BJ (cell line): ENCODE results near the gene DR1. TPM values are rescaled to one million over a fixed set of nuclear protein-coding genes. Genes with fewer than 3 reads are reported as not detected.

Source experiments
- CTCF ChIA-PET: fragments of 350-600 bp; formaldehyde crosslinking; extraction: SDS; loops from one replicate; lab custom pipeline; 2021; ENCODE audit warnings: antibody characterized with exemption, inconsistent platforms; lab: Yijun Ruan, JAX
- POLR2A ChIA-PET: fragments of 300-600 bp; sonication (Branson Sonifier 250); formaldehyde crosslinking; extraction: SDS; loops from one replicate; lab custom pipeline; 2021; ENCODE audit warnings: antibody characterized with exemption; lab: Charles Lee
- DNase-seq: peaks from one replicate; pipeline ENCODE4 v3.0.0-alpha.2; 2011; ENCODE audit warnings: low read depth
- H3K27me3 ChIP-seq: 2 replicates; pipeline ENCODE4 v1.6.0; 2011; ENCODE audit warnings: low read length; ENCODE audit not compliant: control insufficient read depth, insufficient read depth
- H3K36me3 ChIP-seq: 2 replicates; pipeline ENCODE4 v1.5.1; 2011; ENCODE audit warnings: low read length; ENCODE audit not compliant: control insufficient read depth, insufficient read depth
- H3K4me3 ChIP-seq: 2 replicates; pipeline ENCODE4 v1.5.1; 2011; ENCODE audit warnings: low read depth, mild to moderate bottlenecking, control low read depth, low read length
- polyA plus RNA-seq: library from polyadenylated mRNA; depleted of rRNA; stranded (reverse); fragments of >200 nt; gene quantifications from 2 replicates; pipeline ENCODE4 v1.2.3, GENCODE V29; 2011; rRNA removed
- small RNA-seq: library from RNA; depleted of rRNA; stranded (forward); fragments of <200 nt; gene quantifications from one replicate; pipeline ENCODE3, GENCODE V24; 2012; ENCODE audit warnings: low replicate concordance, low read depth; ENCODE audit not compliant: insufficient read length
- TF ChIP-seq, protein P1 (sequence below): IDR thresholded peaks from 2 replicates; pipeline ENCODE4 v1.5.1; 2011; ENCODE audit warnings: low read depth, mild to moderate bottlenecking, control low read depth, inconsistent platforms, low read length, moderate library complexity; ENCODE audit not compliant: insufficient read depth

The DR1 gene
- polyA plus RNA-seq, 1 experiment: 23.3 TPM

DNA sequence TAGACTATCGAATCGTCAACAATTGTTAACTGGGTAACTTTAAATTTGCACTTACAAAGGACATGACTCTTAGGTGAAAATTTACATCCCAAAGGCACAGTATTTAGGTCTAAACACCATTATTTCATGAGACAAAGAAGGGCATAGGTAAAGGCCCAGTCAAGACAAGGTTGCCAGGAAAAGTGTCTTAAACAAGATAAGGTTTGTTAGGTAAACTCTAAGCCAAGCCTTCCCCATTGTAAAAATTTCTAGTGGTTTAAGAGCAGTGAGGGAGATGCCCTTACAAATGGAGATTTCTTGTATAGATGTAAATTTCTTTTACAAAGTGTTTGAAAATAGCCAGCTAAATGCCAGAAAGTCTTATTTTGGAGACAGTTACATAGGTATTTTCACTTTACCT is 65.3 kb downstream of the DR1 start:
- no peak for DNase-seq
- Histone ChIP-seq H3K27me3 (no peaks in the 10 kb centered on the region), H3K4me3 (no peak overlapping the region), H3K36me3 (no peaks in the 10 kb centered on the region)
- ChIA-PET POLR2A (no interaction called here), CTCF (interaction anchor here (1.1 kb wide), 1 partner anchor 26 kb away, joined by 3 read pairs; no protein-coding TSS in a partner anchor)
- TF ChIP-seq, protein P1, sequence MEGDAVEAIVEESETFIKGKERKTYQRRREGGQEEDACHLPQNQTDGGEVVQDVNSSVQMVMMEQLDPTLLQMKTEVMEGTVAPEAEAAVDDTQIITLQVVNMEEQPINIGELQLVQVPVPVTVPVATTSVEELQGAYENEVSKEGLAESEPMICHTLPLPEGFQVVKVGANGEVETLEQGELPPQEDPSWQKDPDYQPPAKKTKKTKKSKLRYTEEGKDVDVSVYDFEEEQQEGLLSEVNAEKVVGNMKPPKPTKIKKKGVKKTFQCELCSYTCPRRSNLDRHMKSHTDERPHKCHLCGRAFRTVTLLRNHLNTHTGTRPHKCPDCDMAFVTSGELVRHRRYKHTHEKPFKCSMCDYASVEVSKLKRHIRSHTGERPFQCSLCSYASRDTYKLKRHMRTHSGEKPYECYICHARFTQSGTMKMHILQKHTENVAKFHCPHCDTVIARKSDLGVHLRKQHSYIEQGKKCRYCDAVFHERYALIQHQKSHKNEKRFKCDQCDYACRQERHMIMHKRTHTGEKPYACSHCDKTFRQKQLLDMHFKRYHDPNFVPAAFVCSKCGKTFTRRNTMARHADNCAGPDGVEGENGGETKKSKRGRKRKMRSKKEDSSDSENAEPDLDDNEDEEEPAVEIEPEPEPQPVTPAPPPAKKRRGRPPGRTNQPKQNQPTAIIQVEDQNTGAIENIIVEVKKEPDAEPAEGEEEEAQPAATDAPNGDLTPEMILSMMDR: no peak

DNA sequence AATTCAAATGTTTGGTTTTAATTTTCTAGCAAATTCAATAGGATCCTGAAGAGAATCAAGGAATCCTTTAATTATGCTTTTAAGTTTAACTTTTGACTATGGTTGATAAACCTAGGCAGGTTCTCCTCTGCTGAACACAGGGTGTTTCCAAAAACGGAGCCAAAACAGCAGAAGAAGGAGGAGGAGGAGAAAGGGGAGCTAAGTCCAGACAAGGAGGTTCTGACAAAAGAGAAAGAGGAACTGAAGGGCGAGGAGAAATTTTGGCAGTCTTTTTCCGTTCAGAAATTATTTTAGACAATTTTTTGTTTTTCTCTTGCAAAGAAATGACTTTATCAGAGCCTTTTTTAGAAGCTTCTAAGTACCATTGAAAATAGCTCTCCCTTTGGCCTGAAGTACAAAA is 69.0 kb downstream of the DR1 start:
- TF ChIP-seq, protein P1: no peak
- no peak for DNase-seq
- ChIA-PET POLR2A (no interaction called here), CTCF (interaction anchor here (0.9 to 1.8 kb wide), 2 partner anchors 19 to 110 kb away, joined by 3 to 4 read pairs; no protein-coding TSS in a partner anchor)
- Histone ChIP-seq H3K4me3 (no peak overlapping the region), H3K27me3 (no peaks in the 10 kb centered on the region), H3K36me3 (no peaks in the 10 kb centered on the region)

DNA sequence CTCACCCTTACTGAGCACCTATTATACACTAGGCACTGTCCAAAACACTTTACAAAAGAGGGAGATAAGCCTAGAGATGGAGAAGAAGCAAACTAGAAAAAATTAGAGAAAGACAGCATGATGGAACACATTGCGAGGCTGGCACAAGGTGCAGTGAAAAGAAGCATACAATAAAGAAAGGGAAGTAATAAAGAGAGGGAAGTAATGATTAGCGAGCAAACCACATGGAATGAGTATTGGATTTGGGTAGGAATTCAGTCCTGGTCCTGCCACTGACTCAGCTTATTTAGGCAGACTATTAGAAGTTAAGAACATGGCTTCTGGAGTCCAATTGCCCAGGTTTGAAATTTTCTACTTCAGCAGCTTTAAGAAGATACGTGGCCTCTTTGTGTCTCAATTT is 69.6 kb downstream of the DR1 start:
- TF ChIP-seq, protein P1: no peak

GRCh38 chr1:93416183-93416582 is 70.5 kb downstream of the DR1 start:
- POLR2A ChIA-PET: no interaction called here
- DNase-seq: no peak
- no peaks in the 10 kb centered on the region for H3K27me3 ChIP-seq
- no peak overlapping the region for H3K4me3 ChIP-seq
- CTCF ChIA-PET: interaction anchor here (1.8 kb wide), 1 partner anchor 18 kb away, joined by 4 read pairs; no protein-coding TSS in a partner anchor
- TF ChIP-seq, protein P1: no peak
- no peaks in the 10 kb centered on the region for H3K36me3 ChIP-seq

More for the DNA sequence above, 69.6 kb downstream of the DR1 start:
- no peaks in the 10 kb centered on the region for H3K36me3 ChIP-seq
- no peak overlapping the region for H3K4me3 ChIP-seq
- ChIA-PET POLR2A (no interaction called here), CTCF (interaction anchor here (0.9 to 1.8 kb wide), 2 partner anchors 19 to 110 kb away, joined by 3 to 4 read pairs; no protein-coding TSS in a partner anchor)
- no peaks in the 10 kb centered on the region for H3K27me3 ChIP-seq
- DNase-seq: no peak

Small RNAs within 50 kb of the gene (small RNA-seq; reads per million reads assigned to genes)
- gene RF00019: not detected

Other genes with a start within 250 kb of the DR1 start
- gene TMED5, start 165.5 kb upstream of the DR1 start, polyA plus RNA-seq: 25.0 and 43.0 TPM in 2 replicates
- 2.6 and 3.7 TPM in 2 replicates for gene CCDC18, start 165.2 kb upstream of the DR1 start, polyA plus RNA-seq
- 5.5 and 12.4 TPM in 2 replicates for gene FNBP1L, start 102.2 kb downstream of the DR1 start, polyA plus RNA-seq